ENCODE results near the gene ADCY9.

The ADCY9 gene

GRCh38 chr16:3998793-3999478 lies 117.3 kb downstream of the ADCY9 start:
- peak; percentile 55 for DNase-seq

GRCh38 chr16:3997231-3997841 lies 118.9 kb downstream of the ADCY9 start:
- DNase-seq, result no peak

GRCh38 chr16:3995001-3995400 lies 121.2 kb downstream of the ADCY9 start:
- no peak for DNase-seq

GRCh38 chr16:3993052-3993785 lies 123.0 kb downstream of the ADCY9 start:
- no peak for DNase-seq

- no peak for DNase-seq
Measured at GRCh38 chr16:3992297-3993051, 123.8 kb downstream of the ADCY9 start.

GRCh38 chr16:3988824-3989223 lies 127.4 kb downstream of the ADCY9 start:
- DNase-seq, result no peak

GRCh38 chr16:3988011-3988410 lies 128.2 kb downstream of the ADCY9 start:
- DNase-seq, result no peak

GRCh38 chr16:3987231-3987630 lies 129.0 kb downstream of the ADCY9 start:
- DNase-seq, result no peak

GRCh38 chr16:3986235-3986544 lies 130.1 kb downstream of the ADCY9 start:
- no peak for DNase-seq

- DNase-seq, result no peak
Measured at GRCh38 chr16:3984111-3985060, 131.9 kb downstream of the ADCY9 start.

- DNase-seq, result peak; percentile 79
Measured at GRCh38 chr16:3983081-3983520, 133.1 kb downstream of the ADCY9 start.

GRCh38 chr16:3982216-3982615 lies 134.0 kb downstream of the ADCY9 start:
- DNase-seq, result no peak

- peak; percentile 77 for DNase-seq
Measured at GRCh38 chr16:3980253-3981111, 135.8 kb downstream of the ADCY9 start.

GRCh38 chr16:3979518-3979917 lies 136.7 kb downstream of the ADCY9 start:
- no peak for DNase-seq

GRCh38 chr16:3979070-3979469 lies 137.2 kb downstream of the ADCY9 start:
- no peak for DNase-seq

- no peak for DNase-seq
Measured at GRCh38 chr16:3977376-3977775, 138.9 kb downstream of the ADCY9 start.

- DNase-seq, result no peak
Measured at GRCh38 chr16:3974751-3975150, 141.5 kb downstream of the ADCY9 start.

- DNase-seq, result no peak
Measured at GRCh38 chr16:3971706-3972105, 144.5 kb downstream of the ADCY9 start.

- no peak for DNase-seq
Measured at GRCh38 chr16:3971261-3971660, 145.0 kb downstream of the ADCY9 start.

- no peak for DNase-seq
Measured at GRCh38 chr16:3968551-3968950, 147.7 kb downstream of the ADCY9 start.

GRCh38 chr16:3966681-3967080 lies 149.6 kb downstream of the ADCY9 start:
- DNase-seq, result no peak
